HL-60 (cell line): Measurements from ENCODE around the gene GALNT1.

Experiments used
- CTCF ChIP-seq: IDR thresholded peaks from one replicate; pipeline ENCODE4 v1.5.1; 2011; ENCODE audit warnings: low read length, control low read depth, inconsistent platforms; ENCODE audit not compliant: insufficient read depth
- POLR2AphosphoS5 ChIP-seq: IDR thresholded peaks from 2 replicates; pipeline ENCODE4 v1.6.1; 2012; ENCODE audit warnings: low read depth

GRCh38 chr18:35673682-35674081 is 92.1 kb downstream of the GALNT1 start:
- TF ChIP-seq CTCF (no peak), POLR2AphosphoS5 (no peak)
